GM18519 (cell line): Measurements from ENCODE around the gene CCRL2.
"Not testable (repeated sequence)": the region's sequence is repeated elsewhere in the genome, so short reads cannot be mapped to it uniquely, and the experiment has no call there.

ENCODE experiments used
- ATAC-seq: cut with Tn5 transposase; IDR thresholded peaks from one replicate; pipeline ENCODE4 v1.9.1; 2021; ENCODE audit warnings: mild to moderate bottlenecking, moderate library complexity; ENCODE audit not compliant: unreplicated experiment, low FRiP score

Gene CCRL2

GRCh38 chr3:46427404-46427803 lies 20.3 kb downstream of the CCRL2 start:
- not testable (repeated sequence) for ATAC-seq

GRCh38 chr3:46427916-46428833 lies 21.1 kb downstream of the CCRL2 start:
- ATAC-seq, result no peak

- no peak for ATAC-seq
Measured at GRCh38 chr3:46429250-46429649, 22.2 kb downstream of the CCRL2 start.

GRCh38 chr3:46429671-46430070 lies 22.6 kb downstream of the CCRL2 start:
- ATAC-seq, result no peak

- ATAC-seq, result not testable (repeated sequence)
Measured at GRCh38 chr3:46430879-46431278, 23.8 kb downstream of the CCRL2 start.

- not testable (repeated sequence) for ATAC-seq
Measured at GRCh38 chr3:46431905-46432304, 24.8 kb downstream of the CCRL2 start.

- not testable (repeated sequence) for ATAC-seq
Measured at GRCh38 chr3:46433118-46433517, 26.1 kb downstream of the CCRL2 start.

- ATAC-seq, result no peak
Measured at GRCh38 chr3:46433841-46434240, 26.8 kb downstream of the CCRL2 start.

GRCh38 chr3:46435081-46435726 lies 28.1 kb downstream of the CCRL2 start:
- no peak for ATAC-seq

GRCh38 chr3:46438831-46439230 lies 31.8 kb downstream of the CCRL2 start:
- no peak for ATAC-seq

- peak; percentile 62 for ATAC-seq
Measured at GRCh38 chr3:46440531-46441294, 33.7 kb downstream of the CCRL2 start.

- no peak for ATAC-seq
Measured at GRCh38 chr3:46442576-46443530, 35.8 kb downstream of the CCRL2 start.

GRCh38 chr3:46447228-46447985 lies 40.3 kb downstream of the CCRL2 start:
- ATAC-seq, result no peak

- no peak for ATAC-seq
Measured at GRCh38 chr3:46448721-46449120, 41.7 kb downstream of the CCRL2 start.

GRCh38 chr3:46449755-46450552 lies 42.9 kb downstream of the CCRL2 start:
- no peak for ATAC-seq

GRCh38 chr3:46453526-46454208 lies 46.6 kb downstream of the CCRL2 start:
- ATAC-seq, result no peak

- no peak for ATAC-seq
Measured at GRCh38 chr3:46454209-46454595, 47.1 kb downstream of the CCRL2 start.

GRCh38 chr3:46454606-46455005 lies 47.5 kb downstream of the CCRL2 start:
- no peak for ATAC-seq
